ENCODE results near the gene DTNBP1.

The DTNBP1 gene

DNA sequence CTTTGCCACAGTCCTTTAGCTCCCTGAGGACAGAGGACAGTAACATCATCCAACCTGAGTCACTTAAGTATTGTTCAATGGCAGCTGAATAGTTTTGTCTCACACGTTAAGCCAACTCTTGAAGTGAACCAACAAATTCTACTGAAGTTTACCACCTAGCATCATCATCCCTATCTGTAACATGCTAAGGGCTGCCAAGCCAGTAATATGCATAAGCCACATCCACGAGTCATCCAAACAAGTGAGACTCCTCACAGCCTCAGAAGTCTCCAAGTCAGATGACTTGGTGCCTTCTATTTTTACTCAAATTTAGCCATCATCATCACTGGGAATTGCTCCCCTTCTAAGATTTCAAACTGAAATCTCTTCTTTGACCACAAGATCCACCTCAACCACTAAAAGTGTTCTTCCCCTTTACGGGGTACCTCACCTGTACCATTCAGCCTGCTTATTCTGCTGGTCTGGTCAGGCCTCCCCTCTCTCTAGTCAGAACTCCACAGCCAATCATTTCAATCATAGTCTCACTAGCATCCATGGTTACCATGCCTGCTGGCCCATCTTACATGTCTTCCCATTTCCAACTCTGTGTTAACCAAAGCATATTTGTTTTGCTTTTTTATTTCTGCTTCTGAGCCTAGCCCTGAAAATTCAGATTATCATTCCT is 73.7 kb downstream of the DTNBP1 start:
- no peak for DNase-seq (ENCODE audit: low spot score)

DNA sequence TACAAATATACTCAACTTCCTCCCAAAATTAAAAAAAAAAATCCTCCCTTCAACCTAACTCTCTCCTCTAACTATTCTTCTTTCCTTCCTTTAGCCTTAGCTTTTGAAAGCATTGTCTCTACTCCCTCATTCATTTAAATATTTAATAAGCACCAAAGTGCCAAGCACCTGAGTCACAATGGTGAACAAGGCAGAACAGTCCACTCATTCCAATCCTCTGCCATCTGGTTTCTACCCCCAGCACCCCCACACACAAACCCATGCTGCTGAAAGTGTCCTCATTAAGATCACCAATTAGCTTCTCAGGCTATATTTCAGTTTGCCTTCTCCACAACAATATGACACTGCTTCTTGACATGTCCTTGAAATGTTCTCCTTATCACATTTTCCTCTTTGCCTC is 76.3 kb downstream of the DTNBP1 start:
- no peak for DNase-seq (ENCODE audit: low spot score)

DNA sequence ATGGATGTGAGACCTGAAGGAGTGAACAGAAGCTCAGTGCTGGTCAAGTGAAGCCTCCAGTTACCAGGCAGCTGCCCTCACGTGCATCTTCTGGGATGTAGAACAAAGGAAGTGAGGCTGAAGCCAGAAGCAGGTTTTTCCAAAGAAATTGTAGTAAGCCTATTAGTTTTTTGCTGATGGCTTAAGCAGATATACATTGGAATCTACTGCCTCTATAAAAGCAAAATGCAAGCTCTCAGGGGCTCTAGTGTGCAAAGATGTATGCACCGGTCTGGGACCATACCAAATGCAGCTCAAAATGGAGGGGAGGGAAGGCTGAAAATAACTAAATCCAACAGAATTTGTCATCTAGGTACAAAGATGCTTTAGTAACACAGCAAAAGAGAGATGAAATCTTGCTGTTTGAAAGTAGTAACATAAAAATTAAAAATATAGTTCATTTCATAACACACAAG is 77.0 kb downstream of the DTNBP1 start:
- no peak for DNase-seq (ENCODE audit: low spot score)

DNA sequence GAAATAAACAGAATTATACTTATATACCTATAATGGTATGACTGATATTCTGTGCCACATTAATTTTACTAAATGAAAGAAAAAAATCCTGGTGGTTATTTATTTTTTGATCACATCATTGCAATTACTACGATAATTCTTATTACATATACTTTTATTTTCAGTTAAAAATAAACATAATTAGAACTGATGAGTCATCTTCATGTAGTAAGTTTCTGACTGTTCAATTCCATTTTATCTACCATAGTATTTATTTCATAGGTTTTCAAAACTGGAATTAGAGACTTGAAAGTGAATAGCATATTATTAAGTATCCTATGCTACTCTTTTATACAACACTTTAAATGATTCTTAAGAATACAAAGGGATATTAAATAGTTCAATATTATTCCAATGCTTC is 80.3 kb downstream of the DTNBP1 start:
- no peak for DNase-seq (ENCODE audit: low spot score)

DNA sequence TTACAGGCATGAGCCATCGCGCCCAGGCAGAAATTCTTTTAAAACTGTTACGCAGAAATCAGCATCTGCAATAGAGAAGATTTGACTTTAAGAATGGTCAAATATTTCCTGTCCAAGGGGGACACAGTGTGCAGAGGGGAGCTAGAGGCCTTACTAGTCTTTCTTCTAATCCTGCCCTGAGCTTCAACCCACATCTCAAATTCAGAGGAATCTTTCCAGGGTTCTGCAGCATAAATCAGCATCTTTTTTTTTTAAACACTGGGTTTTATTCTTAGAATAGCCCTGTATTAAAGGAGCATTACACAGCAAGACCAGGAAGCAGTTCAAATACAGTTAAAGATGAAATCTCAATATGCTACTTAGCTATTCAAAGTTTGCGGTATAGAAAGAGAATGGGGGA is 81.1 kb downstream of the DTNBP1 start:
- no peak for DNase-seq (ENCODE audit: low spot score)

DNA sequence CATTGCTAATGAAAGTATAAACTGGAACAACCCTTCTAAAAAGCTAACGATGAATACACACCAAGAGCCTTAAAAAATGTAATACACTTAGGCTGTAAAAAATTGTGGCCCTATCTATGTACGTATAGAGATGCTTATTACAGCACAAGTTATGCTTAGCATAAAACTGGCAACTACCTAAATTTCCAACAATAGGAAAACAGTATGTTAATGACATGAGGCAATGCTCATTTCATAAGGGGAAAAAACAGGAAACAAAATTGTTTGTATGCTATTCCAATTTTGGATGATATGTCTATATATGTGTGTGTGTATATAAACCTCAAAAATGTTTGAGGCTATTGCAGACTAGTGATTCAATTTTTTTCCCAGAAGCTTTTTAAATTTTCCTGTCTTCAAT is 82.5 kb downstream of the DTNBP1 start:
- DNase-seq (ENCODE audit: low spot score), result no peak

DNA sequence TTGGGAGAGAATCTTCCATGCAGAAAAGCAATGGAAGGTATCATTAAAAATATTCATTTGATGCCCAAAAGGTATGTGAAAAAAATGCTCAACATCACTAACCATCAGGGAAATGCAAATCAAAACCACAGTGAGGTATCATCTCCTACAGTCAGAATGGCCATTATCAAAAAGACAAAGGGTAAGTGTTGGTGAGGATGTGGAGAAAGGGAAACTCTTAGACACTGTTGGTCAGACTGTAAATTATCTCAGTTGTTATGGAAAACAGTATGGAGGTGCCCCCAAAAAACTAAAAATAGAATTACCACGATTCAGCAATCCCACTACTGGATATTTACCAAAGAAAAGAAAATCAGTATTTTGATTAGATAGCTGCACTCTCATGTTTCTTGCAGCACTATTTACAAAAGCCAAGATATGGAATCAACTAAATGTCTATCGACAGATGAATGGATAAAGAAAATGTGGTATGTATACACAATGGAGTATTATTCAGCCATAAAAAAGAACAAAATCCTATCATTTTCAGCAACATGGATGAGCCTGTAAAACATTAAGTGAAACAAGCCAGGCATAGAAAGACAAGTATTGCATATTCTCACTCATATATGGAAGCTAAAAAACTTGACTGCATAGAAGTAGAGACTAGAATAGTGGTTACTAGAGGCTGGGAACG is 84.0 kb downstream of the DTNBP1 start:
- DNase-seq (ENCODE audit: low spot score), result no peak

DNA sequence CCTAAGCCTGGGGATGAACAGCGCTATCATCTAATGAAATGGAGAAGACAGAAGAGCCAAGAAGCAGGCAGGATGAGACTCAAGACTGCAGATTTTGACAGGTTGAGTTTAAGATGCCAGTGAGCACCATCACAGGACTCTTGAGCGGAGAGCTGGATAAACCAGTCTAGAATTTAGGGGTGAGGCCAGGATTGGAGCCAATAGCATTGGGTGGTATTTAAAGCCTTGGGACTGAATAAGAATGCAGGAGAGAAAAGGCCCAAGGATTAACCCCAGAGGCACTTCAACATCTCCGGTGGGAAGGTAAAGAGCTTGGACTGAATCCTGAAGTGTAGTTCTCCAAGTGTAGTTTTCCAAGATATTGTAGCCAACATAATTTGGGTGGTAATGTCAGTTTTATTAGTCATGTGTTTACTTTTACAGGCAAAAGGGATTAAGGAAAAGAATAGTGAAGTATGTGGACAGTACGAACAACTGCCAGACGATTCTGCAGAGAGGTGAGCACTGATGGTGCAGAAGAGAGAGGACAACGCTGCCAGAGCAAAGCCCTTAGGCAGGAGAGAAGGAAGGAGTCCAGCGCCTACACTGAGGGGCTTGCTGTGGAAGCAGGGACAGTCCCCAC is 85.2 kb downstream of the DTNBP1 start:
- no peak for DNase-seq (ENCODE audit: low spot score)

DNA sequence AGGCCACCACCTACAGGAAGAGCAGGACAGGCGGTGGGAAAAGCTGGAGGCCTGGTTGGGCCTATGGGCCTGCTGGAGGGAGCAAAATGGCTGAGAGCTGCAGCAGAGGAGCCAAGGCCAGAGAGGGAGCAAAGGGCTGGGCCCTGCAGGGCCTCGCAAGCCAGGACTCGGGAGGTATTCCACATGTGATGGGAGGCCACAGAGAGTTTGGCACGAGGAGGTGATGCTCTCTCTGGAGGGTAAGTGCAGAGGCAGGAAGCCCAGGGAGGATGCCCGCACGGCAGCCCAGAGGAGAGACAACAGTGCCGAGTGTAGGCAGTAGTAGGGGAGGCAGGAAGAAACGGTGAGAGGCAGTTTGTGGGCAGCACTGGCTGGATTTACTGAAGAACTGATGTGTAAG is 85.7 kb downstream of the DTNBP1 start:
- DNase-seq (ENCODE audit: low spot score), result no peak

DNA sequence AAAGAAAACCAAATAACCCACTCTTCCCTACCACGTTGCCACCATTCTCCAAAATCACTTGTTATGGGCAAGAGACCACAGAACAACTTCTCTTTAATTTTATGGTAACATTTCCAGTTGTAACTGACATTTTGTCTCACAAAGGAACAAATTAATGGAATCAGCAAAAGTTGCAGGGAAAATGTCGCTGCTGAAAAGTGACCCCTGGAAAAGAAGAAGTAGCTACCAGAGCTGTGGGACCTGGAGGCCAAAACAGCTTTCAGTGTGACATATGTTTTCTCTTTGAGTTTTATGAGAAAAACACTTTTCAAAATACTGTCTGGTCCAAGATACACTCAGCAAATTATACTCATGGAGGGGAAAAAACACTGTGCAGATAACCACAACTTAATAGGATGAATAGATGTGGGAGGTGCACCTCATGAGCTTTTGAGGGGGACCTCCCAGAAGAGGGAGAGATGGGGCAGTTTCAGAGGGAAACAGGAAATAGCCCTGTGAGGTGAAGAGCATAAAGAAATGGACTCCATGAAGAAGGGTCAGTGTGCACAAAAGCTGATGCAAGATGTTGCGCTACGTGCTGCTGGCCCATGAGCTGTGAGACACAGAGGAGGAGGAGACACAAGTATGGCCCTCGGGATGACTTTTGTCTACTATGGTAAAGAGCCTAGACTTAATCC is 87.3 kb downstream of the DTNBP1 start:
- no peak for DNase-seq (ENCODE audit: low spot score)

DNA sequence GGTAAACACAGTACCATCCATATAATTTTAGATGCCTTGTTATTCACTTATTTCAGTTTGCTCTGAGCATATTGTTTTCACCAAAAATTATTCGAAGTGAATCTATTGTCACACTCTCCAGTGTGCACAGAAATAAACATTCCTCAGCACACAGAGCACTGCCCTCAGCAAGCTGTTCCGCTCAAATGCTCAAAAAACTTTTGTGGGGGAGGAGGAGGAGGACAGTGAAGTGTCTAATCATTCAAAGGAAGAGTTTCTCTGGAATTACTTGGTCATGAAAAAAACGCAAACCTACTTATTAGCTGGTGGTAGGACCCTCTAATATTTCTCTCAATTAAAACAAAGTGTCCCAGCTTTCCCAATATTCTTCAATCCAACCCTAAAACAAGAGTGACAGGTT is 88.3 kb downstream of the DTNBP1 start:
- DNase-seq (ENCODE audit: low spot score), result no peak

DNA sequence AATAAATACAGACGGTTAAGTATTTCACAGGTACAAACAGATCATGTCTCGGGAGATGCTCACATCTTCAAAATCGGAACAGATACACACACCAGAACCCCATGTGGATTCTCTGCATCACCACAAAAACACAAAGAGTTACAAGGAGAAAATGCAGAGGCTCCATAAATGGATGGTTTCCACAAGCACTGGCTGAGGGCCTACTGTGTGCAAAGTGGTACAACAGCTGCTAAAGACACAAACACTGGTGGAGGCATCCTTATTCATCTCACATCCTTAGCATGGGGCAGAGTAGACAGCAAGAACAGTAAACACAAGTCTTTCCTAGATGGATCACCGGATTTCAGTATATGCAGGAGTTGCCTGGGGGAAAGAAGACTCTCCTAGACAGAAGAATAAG is 88.8 kb downstream of the DTNBP1 start:
- no peak for DNase-seq (ENCODE audit: low spot score)

DNA sequence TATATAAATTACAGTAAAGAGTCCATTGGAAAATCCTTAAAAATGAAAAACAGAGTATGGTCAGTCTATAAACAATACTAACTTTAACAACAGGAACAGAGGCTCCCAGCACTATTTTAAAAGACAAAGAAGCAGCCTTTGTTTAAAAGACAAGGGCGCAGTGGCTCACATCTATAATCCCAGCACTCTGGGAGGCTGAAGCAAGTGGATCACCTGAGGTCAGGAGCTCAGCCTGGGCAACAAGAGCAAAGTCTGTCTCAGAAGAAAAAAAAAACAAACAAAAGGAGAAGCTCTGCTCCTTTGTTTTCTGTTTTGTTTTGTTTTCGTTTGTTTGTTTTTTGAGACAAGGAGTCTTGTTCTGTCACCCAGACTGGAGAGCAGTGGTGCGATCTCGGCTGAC is 89.4 kb downstream of the DTNBP1 start:
- no peak for DNase-seq (ENCODE audit: low spot score)

DNA sequence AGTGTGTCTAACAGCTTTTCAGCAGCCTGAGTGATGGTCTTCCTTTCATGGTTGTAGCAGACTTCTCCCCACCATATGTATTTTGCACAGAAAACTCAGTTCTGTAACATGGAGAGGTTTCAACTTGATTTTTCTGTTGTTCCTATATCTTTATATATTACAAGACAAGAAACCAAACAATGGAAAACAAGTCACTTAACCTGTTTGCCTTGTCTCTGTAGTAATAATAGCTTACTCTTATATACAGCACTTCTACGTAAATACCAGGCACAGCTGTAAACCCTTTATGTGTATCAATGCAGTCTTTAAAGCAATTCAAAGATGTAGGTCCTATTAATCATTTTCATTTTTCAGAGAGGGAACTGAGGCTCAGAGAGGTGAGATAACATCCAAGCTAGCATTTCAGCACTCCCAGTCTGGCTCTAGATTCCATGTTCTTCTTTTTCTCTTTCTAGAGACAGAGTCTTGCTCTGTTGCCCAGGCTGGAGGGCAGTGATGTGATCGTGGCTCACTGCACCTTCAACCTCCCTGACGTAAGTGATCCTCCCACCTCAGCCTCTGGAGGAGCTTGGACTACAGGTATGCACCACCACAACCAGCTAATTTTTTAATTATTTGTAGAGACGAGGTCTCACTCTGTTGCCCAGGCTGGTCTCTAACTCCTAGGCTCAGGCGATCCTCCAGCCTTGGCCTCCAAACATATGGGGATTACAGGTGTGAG is 90.4 kb downstream of the DTNBP1 start:
- no peak for DNase-seq (ENCODE audit: low spot score)

DNA sequence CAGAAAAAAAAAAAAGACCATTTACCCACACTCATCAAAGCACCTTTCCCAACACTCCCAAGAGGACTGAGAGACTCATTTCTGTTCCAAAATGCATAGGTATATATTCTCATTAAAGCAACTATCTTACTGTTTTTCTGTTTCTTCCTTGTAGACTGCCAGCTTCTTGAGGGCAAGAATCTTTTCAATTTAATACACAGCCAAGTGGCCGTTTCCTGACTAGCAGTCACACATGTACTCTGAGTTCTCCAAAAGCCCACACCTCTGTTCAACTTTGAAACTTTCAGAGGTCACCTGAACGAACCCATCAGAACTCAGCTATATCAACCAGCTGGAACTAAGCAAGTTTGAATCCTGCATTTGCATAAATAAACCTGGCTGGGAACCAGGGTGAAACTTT is 92.7 kb downstream of the DTNBP1 start:
- no peak for DNase-seq (ENCODE audit: low spot score)

DNA sequence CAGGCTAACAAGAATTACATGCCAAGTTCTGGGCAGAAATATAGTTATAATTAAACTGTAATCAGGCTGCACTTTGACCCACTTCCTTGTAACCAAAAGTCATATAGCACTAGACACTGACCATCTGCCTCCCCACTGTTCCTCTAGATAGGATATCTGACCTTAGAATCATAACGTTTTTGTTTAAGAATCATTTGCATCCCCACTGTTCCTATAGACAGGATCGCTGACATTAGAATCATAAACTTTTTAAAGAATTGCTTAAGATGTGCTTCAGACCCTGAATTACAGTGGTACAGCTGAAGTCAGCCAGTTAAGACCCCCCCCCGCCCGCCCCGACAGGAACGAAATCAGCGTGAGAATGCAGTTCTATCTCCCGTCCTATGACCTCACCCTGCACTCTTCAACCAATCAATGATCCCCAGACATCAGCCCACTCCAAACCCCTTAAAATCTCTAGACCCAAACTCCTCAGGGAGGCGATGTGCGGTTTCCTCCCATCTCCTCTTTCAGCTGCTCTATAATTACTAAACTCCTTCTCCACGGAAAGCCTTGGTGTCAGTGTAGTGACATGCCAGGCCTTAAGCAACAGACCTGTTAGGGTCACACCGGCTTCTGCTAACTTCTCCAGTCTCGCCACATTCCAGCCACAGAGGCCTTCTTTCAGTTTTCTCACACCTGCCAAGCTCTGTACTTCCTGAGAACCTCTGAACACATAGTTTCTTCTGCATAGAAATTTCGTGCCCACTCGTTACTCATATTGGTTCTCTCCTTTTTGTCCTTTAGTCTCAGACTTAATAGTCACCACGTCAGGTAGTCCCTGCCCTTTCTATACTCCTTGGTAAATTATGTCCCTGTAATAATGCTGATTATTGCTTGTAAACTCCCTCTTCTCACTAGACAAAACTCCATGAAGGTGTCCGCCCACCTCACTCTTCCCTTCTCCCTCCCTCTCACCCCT is 93.5 kb downstream of the DTNBP1 start:
- no peak for DNase-seq (ENCODE audit: low spot score)

DNA sequence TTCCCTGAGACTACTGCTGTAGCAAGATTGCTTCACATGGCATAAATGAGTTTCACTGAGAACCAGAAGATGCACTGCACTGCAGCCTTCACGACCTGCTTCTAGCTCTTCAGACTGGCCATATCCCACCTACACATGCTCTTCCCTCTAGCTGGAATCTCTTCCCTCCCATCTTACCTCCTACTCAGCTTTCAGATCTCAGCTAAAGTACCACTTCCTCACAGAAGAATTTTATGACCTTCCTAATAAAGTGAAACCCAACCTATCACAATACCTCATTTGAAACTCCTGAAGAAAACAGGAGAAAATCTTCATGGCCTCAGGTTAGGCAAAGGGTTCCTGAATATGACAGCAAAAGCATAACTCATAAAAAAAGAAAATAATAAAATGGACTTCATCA is 99.9 kb downstream of the DTNBP1 start:
- no peak for DNase-seq (ENCODE audit: low spot score)

DNA sequence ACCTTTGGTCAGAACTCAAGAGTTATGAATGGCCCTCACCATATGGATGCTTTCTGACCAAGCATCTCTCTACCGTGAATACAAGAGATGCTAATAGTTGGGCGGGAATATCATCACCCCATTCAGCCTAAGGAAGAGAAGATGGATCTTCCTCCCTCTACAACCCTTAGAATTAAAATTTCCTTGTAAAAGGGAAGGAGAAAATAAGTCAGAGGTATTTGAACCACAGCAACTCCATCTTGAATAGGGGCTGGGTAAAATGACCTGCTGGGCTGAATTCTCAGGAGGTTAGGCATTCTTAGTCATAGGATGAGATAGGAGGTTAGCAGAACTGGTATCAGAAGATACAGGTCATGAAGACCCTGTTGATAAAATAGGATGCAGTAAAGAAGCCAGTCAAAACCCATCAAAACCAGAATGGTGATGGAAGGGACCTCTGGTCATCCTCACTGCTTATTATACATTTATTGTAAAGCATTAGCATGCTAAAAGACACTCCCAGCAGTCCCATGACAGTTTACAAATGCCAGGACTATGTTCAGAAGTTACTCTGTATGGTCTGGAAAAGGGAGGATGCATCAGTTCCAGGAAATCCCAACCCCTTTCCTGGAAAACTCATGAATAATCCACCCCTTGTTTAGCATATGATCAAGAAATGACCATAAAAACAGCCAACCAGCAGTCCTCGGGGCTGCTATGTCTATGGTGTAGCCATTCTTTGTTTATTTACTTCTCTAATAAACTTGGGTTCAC is 101.2 kb downstream of the DTNBP1 start:
- DNase-seq (ENCODE audit: low spot score), result no peak

DNA sequence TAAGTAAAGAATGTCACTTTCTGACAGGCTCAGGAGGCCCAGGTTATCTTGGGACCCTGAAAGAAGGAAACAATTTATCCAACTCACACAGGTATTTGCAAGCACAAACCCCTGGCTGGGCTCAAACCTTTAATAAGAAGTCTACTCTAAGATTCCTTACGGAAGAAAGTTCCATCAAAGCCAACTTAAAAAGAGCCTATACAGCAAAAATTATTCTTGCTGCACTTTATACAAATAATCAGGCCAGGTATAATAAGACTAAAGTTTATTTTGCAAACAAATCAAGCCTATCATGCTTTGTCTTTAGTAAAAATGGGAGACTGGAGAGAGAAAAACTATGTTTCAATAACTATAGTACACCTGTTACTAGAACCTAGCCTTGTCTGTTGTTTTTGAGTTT is 102.1 kb downstream of the DTNBP1 start:
- DNase-seq (ENCODE audit: low spot score), result no peak

DNA sequence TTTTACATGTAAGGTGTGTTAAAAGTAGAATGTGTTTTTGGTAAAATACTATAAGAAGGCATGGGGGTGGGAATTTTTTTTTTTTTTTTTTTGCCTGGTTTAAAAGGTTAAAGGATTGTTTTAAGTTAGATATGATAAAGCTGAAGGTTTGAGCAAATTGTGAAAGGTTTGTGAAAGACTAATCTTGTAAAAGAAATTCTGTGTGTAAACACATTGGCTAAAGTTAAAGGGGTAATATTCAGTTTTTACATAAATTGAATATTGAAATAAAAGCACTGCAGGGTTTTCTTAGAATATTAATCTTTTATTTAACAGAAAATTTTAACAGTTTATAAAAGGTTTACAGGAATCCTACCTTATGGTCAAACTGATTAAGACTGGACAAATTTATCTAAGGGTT is 105.7 kb downstream of the DTNBP1 start:
- DNase-seq (ENCODE audit: low spot score), result no peak
